ENCODE results near the gene NOD1.
A peak's percentile ranks its signal among the peaks of the same experiment; 100 is the strongest.

The NOD1 gene

GRCh38 chr7:30468791-30469190 lies 9.8 kb downstream of the NOD1 start:
- DNase-seq, result no peak

- peak; percentile 3 for DNase-seq
Measured at GRCh38 chr7:30468041-30468440, 10.5 kb downstream of the NOD1 start.

GRCh38 chr7:30467271-30467670 lies 11.3 kb downstream of the NOD1 start:
- DNase-seq, result no peak

- DNase-seq, result peak; percentile 10
Measured at GRCh38 chr7:30466266-30466665, 12.3 kb downstream of the NOD1 start.

- DNase-seq, result no peak
Measured at GRCh38 chr7:30465811-30466180, 12.8 kb downstream of the NOD1 start.

GRCh38 chr7:30465046-30465810 lies 13.4 kb downstream of the NOD1 start:
- no peak for DNase-seq

GRCh38 chr7:30464231-30464671 lies 14.3 kb downstream of the NOD1 start:
- no peak for DNase-seq

GRCh38 chr7:30463405-30464145 lies 15.0 kb downstream of the NOD1 start:
- DNase-seq, result no peak

- DNase-seq, result no peak
Measured at GRCh38 chr7:30462179-30462578, 16.4 kb downstream of the NOD1 start.

- no peak for DNase-seq
Measured at GRCh38 chr7:30460246-30460633, 18.3 kb downstream of the NOD1 start.

- no peak for DNase-seq
Measured at GRCh38 chr7:30459591-30460245, 18.9 kb downstream of the NOD1 start.

- DNase-seq, result no peak
Measured at GRCh38 chr7:30458311-30458710, 20.3 kb downstream of the NOD1 start.

GRCh38 chr7:30453921-30454320 lies 24.7 kb downstream of the NOD1 start:
- no peak for DNase-seq

GRCh38 chr7:30453016-30453415 lies 25.6 kb downstream of the NOD1 start:
- DNase-seq, result no peak

GRCh38 chr7:30452280-30452930 lies 26.2 kb downstream of the NOD1 start:
- DNase-seq, result no peak

GRCh38 chr7:30451539-30452279 lies 26.9 kb downstream of the NOD1 start:
- DNase-seq, result no peak

- DNase-seq, result no peak
Measured at GRCh38 chr7:30450983-30451497, 27.5 kb downstream of the NOD1 start.

GRCh38 chr7:30450240-30450982 lies 28.2 kb downstream of the NOD1 start:
- DNase-seq, result no peak

- no peak for DNase-seq
Measured at GRCh38 chr7:30448461-30449189, 30.0 kb downstream of the NOD1 start.

- DNase-seq, result no peak
Measured at GRCh38 chr7:30447466-30447865, 31.1 kb downstream of the NOD1 start.

GRCh38 chr7:30446266-30446665 lies 32.3 kb downstream of the NOD1 start:
- no peak for DNase-seq

All from OCI-M1 (cell line).